RWPE2 (cell line): ENCODE results near the gene TAOK3.

Source experiments
- ATAC-seq: fragments of 200-7000 bp; cut with Tn5 transposase; 3 replicates; pipeline ENCODE4 v1.9.1; 2021; ENCODE audit warnings: low read depth
- DNase-seq: peaks from one replicate; pipeline ENCODE4 v3.0.0-alpha.2; 2020; ENCODE audit warnings: low spot score
- H3K27ac ChIP-seq: fragments of 450-650 bp; 2 replicates; pipeline ENCODE4 v1.5.1; 2017; ENCODE audit warnings: mild to moderate bottlenecking; ENCODE audit not compliant: poor library complexity, severe bottlenecking
- H3K27me3 ChIP-seq: fragments of 250-450 bp; sonication (Bioruptor Pico); 2 replicates; pipeline ENCODE4 v1.5.1; 2021; ENCODE audit warnings: mild to moderate bottlenecking, moderate library complexity; ENCODE audit not compliant: insufficient read depth, poor library complexity, severe bottlenecking
- H3K36me3 ChIP-seq: fragments of 250-450 bp; sonication (Bioruptor Pico); 2 replicates; pipeline ENCODE4 v1.5.1; 2020; ENCODE audit warnings: low read depth, mild to moderate bottlenecking, moderate library complexity
- H3K4me1 ChIP-seq: fragments of 250-450 bp; sonication (Bioruptor Pico); 2 replicates; pipeline ENCODE4 v1.5.1; 2021; ENCODE audit warnings: mild to moderate bottlenecking, moderate library complexity; ENCODE audit not compliant: insufficient read depth, poor library complexity, severe bottlenecking
- H3K4me3 ChIP-seq: fragments of 250-450 bp; sonication (Bioruptor Pico); 2 replicates; pipeline ENCODE4 v1.5.1; 2021; ENCODE audit warnings: mild to moderate bottlenecking, moderate library complexity; ENCODE audit not compliant: severe bottlenecking
- H3K9me3 ChIP-seq: fragments of 250-450 bp; sonication (Bioruptor Pico); 2 replicates; pipeline ENCODE4 v1.5.1; 2021; ENCODE audit warnings: mild to moderate bottlenecking, moderate library complexity; ENCODE audit not compliant: severe bottlenecking
- TF ChIP-seq, protein P1 (sequence below): fragments of 450-650 bp; IDR thresholded peaks from one replicate; pipeline ENCODE4 v1.5.1; 2017; ENCODE audit warnings: mild to moderate bottlenecking, moderate library complexity; ENCODE audit not compliant: poor library complexity, severe bottlenecking

The TAOK3 gene

DNA sequence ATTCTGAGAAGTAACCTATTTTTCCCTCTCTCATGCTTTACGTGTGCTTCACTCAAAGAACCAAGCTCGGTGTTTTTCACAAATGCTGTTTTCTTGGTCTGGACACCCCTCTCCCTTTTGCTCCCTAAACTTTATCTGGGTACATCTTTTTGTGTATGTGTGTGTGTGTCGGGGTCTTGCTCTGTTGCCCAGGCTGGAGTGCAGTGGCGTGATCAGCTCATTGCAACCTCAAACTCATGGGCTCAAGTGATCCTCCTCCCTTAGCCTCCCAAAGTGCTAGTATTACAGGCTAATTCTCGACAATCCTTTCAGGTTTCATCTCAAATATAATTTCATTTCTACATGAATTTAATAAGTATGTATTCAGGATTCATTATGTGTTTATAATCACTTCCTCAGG is 153.6 kb downstream of the TAOK3 start:
- ATAC-seq (no peak), DNase-seq (no peak)
- TF ChIP-seq, protein P1, sequence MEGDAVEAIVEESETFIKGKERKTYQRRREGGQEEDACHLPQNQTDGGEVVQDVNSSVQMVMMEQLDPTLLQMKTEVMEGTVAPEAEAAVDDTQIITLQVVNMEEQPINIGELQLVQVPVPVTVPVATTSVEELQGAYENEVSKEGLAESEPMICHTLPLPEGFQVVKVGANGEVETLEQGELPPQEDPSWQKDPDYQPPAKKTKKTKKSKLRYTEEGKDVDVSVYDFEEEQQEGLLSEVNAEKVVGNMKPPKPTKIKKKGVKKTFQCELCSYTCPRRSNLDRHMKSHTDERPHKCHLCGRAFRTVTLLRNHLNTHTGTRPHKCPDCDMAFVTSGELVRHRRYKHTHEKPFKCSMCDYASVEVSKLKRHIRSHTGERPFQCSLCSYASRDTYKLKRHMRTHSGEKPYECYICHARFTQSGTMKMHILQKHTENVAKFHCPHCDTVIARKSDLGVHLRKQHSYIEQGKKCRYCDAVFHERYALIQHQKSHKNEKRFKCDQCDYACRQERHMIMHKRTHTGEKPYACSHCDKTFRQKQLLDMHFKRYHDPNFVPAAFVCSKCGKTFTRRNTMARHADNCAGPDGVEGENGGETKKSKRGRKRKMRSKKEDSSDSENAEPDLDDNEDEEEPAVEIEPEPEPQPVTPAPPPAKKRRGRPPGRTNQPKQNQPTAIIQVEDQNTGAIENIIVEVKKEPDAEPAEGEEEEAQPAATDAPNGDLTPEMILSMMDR, result no peak
- no peaks in the 10 kb centered on the region for H3K4me1 ChIP-seq
- no peaks in the 10 kb centered on the region for H3K9me3 ChIP-seq
- no peak overlapping the region for H3K27ac ChIP-seq
- H3K4me3 ChIP-seq, result no peak overlapping the region
- peaks cover 2% of the 10 kb centered on the region; the same call in 1 of the 2 replicates for H3K36me3 ChIP-seq
- H3K27me3 ChIP-seq, result no peaks in the 10 kb centered on the region

DNA sequence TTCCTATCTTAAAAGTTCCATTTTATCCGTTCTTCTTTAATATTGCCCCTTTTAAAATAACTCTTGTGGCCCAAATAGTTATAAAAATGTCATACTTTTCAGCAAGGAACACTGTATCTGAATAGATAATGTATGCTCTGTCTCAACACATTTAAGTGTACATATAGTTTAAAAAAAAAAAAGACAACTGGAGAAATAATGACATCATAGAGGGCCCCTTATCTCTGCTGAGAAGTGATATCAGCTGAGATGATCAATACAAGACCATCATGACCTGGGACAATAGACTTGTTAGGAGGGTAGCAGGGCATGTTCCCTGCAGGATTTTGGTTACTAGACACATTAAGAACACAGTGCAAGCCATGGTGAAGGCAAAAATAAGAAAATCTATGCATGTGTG is 159.3 kb downstream of the TAOK3 start:
- Histone ChIP-seq H3K4me1 (no peaks in the 10 kb centered on the region), H3K27me3 (no peaks in the 10 kb centered on the region), H3K9me3 (no peaks in the 10 kb centered on the region), H3K27ac (no peak overlapping the region), H3K36me3 (peaks cover 25% of the 10 kb centered on the region), H3K4me3 (no peak overlapping the region)
- DNase-seq, result no peak
- no peak for ATAC-seq
- TF ChIP-seq, protein P1, result no peak

DNA sequence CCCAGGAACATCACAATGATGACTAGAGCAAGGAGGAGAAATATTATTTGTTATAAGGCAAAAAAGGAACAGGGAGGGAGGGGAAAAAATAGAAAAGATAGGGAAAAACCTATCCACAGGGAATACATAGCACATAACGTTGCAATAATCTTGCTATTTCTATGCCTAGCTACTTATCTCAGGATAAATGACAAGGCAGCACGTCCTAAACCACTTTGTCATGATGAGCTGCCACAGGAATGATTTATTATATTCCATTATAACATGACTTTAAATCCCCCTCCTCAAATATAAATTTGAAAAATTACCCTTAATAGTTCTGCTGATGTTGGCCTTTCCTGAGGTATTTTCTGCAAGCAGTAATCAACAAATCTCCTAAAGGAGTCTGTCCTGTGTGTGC is 160.1 kb downstream of the TAOK3 start:
- Histone ChIP-seq H3K4me1 (no peaks in the 10 kb centered on the region), H3K36me3 (peaks cover 31% of the 10 kb centered on the region), H3K4me3 (no peak overlapping the region), H3K27me3 (no peaks in the 10 kb centered on the region), H3K27ac (no peak overlapping the region), H3K9me3 (no peaks in the 10 kb centered on the region)
- ATAC-seq, result no peak
- TF ChIP-seq, protein P1, result no peak
- no peak for DNase-seq

DNA sequence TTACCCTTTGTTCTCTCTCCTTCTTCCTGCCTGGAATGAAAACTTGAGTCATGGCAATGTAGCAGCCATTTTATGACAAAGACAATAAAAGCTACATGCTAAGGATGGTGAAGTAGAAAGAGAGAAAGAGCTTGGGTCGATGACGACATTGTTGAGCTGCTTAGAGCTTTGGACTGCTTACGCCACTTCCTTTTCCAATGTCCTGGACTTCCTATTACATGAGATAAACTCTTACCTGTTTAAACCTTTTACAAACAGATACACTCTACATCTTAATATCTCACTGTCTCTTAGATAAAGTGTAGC is 166.6 kb downstream of the TAOK3 start:
- H3K4me3 ChIP-seq, result no peak overlapping the region
- DNase-seq (no peak), ATAC-seq (no peak)
- H3K9me3 ChIP-seq, result no peaks in the 10 kb centered on the region
- H3K4me1 ChIP-seq, result no peaks in the 10 kb centered on the region
- no peak overlapping the region for H3K27ac ChIP-seq
- TF ChIP-seq, protein P1, result no peak
- H3K27me3 ChIP-seq, result no peaks in the 10 kb centered on the region
- H3K36me3 ChIP-seq, result peaks cover 25% of the 10 kb centered on the region

DNA sequence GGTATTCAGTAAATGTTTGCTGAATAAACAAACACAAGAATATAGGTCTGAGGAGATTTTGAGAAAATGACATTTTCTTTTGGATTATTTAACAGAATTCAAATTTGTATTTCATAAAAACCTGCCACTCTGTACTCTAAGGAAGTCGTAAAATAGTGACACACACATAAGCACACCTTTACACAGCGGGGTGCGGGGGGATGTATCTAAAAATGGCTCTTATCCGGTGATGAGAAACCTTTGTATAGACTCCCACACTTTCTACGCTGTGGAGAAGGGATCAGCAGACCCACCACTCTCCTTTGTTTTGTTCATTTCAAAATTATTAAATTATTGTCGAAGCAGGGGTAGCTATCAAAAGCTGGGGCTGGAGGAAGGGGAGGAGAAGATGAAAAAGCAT is 178.7 kb downstream of the TAOK3 start:
- DNase-seq (no peak), ATAC-seq (no peak)
- TF ChIP-seq, protein P1, result no peak
- no peaks in the 10 kb centered on the region for H3K9me3 ChIP-seq
- H3K4me3 ChIP-seq, result no peak overlapping the region
- peaks cover 10% of the 10 kb centered on the region for H3K4me1 ChIP-seq
- H3K36me3 ChIP-seq, result peaks cover 32% of the 10 kb centered on the region
- H3K27ac ChIP-seq, result no peak overlapping the region
- H3K27me3 ChIP-seq, result no peaks in the 10 kb centered on the region
